IMR-90 (cell line): Measurements from ENCODE around the gene C3orf52. TPM values are rescaled to one million over a fixed set of nuclear protein-coding genes. Genes with fewer than 3 reads are reported as not detected.

Experiments used
- ATAC-seq: fragments of 200-7000 bp; cut with Tn5 transposase; 2 replicates; pipeline ENCODE4 v1.9.1; 2020; ENCODE audit warnings: low read depth, mild to moderate bottlenecking, moderate library complexity
- BruUV-seq: library from RNA; stranded (reverse); fragments of 400-500 nt; replicated peaks from 2 replicates; lab custom pipeline; 2021; lab: Mats Ljungman, UMichigan
- CTCF ChIA-PET: fragments of 300-600 bp; formaldehyde crosslinking; extraction: SDS; loops from one replicate; lab custom pipeline; 2021; ENCODE audit warnings: antibody characterized with exemption; lab: Yijun Ruan, JAX
- POLR2A ChIA-PET: fragments of 300-600 bp; sonication (Branson Sonifier 250); formaldehyde crosslinking; loops from one replicate; lab custom pipeline; 2022; ENCODE audit warnings: antibody characterized with exemption; ENCODE audit not compliant: unreplicated experiment; lab: Charles Lee
- DNase-seq: peaks from one replicate; pipeline ENCODE4 v3.0.0; 2013
- H2AFZ ChIP-seq: replicated peaks from 2 replicates; pipeline ENCODE3; 2013; ENCODE audit warnings: low read length, mild to moderate bottlenecking; ENCODE audit not compliant: poor library complexity
- H2AK5ac ChIP-seq: 2 replicates; pipeline ENCODE4 v1.6.1; 2013; ENCODE audit warnings: low read depth, low read length, inconsistent platforms
- H2AK9ac ChIP-seq: replicated peaks from 2 replicates; pipeline ENCODE3; 2013; ENCODE audit warnings: mild to moderate bottlenecking, low read depth, low read length, moderate library complexity; ENCODE audit not compliant: poor library complexity
- H2BK120ac ChIP-seq: 2 replicates; pipeline ENCODE4 v1.6.1; 2013; ENCODE audit warnings: low read depth, low read length, inconsistent platforms
- H2BK15ac ChIP-seq: 3 replicates; pipeline ENCODE4 v1.6.1; 2013; ENCODE audit warnings: low read depth, low read length, inconsistent platforms
- H2BK20ac ChIP-seq: 2 replicates; pipeline ENCODE4 v1.6.1; 2013; ENCODE audit warnings: low read depth, mild to moderate bottlenecking, inconsistent platforms, low read length, moderate library complexity
- H2BK5ac ChIP-seq: 2 replicates; pipeline ENCODE4 v1.6.1; 2013; ENCODE audit warnings: mild to moderate bottlenecking, low read depth, low read length, inconsistent platforms; ENCODE audit not compliant: poor library complexity, severe bottlenecking
- H3K14ac ChIP-seq: replicated peaks from 2 replicates; pipeline ENCODE4 v1.6.1; 2013; ENCODE audit warnings: low read depth, low read length, inconsistent platforms
- H3K18ac ChIP-seq: 2 replicates; pipeline ENCODE4 v1.6.1; 2013; ENCODE audit warnings: low read depth, low read length, control low read depth
- H3K23ac ChIP-seq: 2 replicates; pipeline ENCODE4 v1.6.1; 2013; ENCODE audit warnings: low read depth, low read length, inconsistent platforms
- H3K27ac ChIP-seq: 2 replicates; pipeline ENCODE4 v1.5.1; 2013; ENCODE audit warnings: mild to moderate bottlenecking, control low read depth, low read length; ENCODE audit not compliant: insufficient read depth
- H3K27me3 ChIP-seq: 2 replicates; pipeline ENCODE4 v1.6.1; 2013; ENCODE audit warnings: low read length; ENCODE audit not compliant: control insufficient read depth, insufficient read depth
- H3K36me3 ChIP-seq: 2 replicates; pipeline ENCODE4 v1.6.1; 2013; ENCODE audit warnings: low read length, mixed read lengths; ENCODE audit not compliant: control insufficient read depth, insufficient read depth
- H3K4ac ChIP-seq: 2 replicates; pipeline ENCODE4 v1.6.1; 2013; ENCODE audit warnings: low read depth, low read length, inconsistent platforms
- H3K4me1 ChIP-seq: 2 replicates; pipeline ENCODE4 v1.6.1; 2013; ENCODE audit warnings: low read length, mixed read lengths; ENCODE audit not compliant: control insufficient read depth, insufficient read depth
- H3K4me2 ChIP-seq: 2 replicates; pipeline ENCODE4 v1.6.1; 2013; ENCODE audit warnings: low read depth, mild to moderate bottlenecking, control low read depth, low read length, moderate library complexity
- H3K4me3 ChIP-seq: 2 replicates; pipeline ENCODE4 v1.5.1; 2013; ENCODE audit warnings: low read depth, mild to moderate bottlenecking, control low read depth, low read length, moderate library complexity; ENCODE audit not compliant: insufficient read depth
- H3K56ac ChIP-seq: 2 replicates; pipeline ENCODE4 v1.6.1; 2013; ENCODE audit warnings: low read length, inconsistent platforms; ENCODE audit not compliant: insufficient read depth; ENCODE audit errors: extremely low read depth
- H3K79me1 ChIP-seq, 2 experiments: 2 replicates each; pipeline ENCODE4 v1.6.1; 2013; ENCODE audit warnings: low read length in 2 of 2, inconsistent platforms in 1 of 2, low read depth in 1 of 2
- H3K9ac ChIP-seq: 2 replicates; pipeline ENCODE4 v1.6.1; 2013; ENCODE audit warnings: low read depth, low read length, control low read depth
- H3K9me1 ChIP-seq: 2 replicates; pipeline ENCODE4 v1.6.1; 2013; ENCODE audit warnings: low read length, inconsistent platforms; ENCODE audit not compliant: insufficient read depth
- H3K9me3 ChIP-seq: 2 replicates; pipeline ENCODE4 v1.6.1; 2013; ENCODE audit warnings: low read length; ENCODE audit not compliant: control insufficient read depth, insufficient read depth
- H4K20me1 ChIP-seq: 2 replicates; pipeline ENCODE4 v1.6.1; 2013; ENCODE audit warnings: low read length, inconsistent platforms; ENCODE audit not compliant: insufficient read depth
- H4K5ac ChIP-seq: 2 replicates; pipeline ENCODE4 v1.6.1; 2013; ENCODE audit warnings: mild to moderate bottlenecking, low read depth, low read length, control low read depth
- H4K8ac ChIP-seq, 2 experiments: 2 replicates each; pipeline ENCODE4 v1.6.1; 2013; ENCODE audit warnings: low read depth in 2 of 2, low read length in 2 of 2, control low read depth in 1 of 2, inconsistent platforms in 1 of 2
- H4K91ac ChIP-seq: 2 replicates; pipeline ENCODE4 v1.6.1; 2013; ENCODE audit warnings: low read depth, low read length, inconsistent platforms; ENCODE audit not compliant: insufficient read depth
- BHLHE40 ChIP-seq: fragments of 150-350 bp; IDR thresholded peaks from 2 replicates; pipeline ENCODE4 v1.6.1; 2016; ENCODE audit warnings: mild to moderate bottlenecking, low read depth, low read length
- CHD1 ChIP-seq: IDR thresholded peaks from 2 replicates; pipeline ENCODE4 v1.6.1; 2012; ENCODE audit warnings: low read depth, low read length, improper control_type of control experiment
- CTCF ChIP-seq: conservative IDR thresholded peaks from 2 replicates; pipeline ENCODE4 v1.5.1; 2012; ENCODE audit warnings: mild to moderate bottlenecking, low read depth, low read length, improper control_type of control experiment
- ELK1 ChIP-seq: fragments of 150-350 bp; IDR thresholded peaks from 2 replicates; pipeline ENCODE4 v1.6.1; 2016; ENCODE audit warnings: low read depth, mild to moderate bottlenecking, low read length, moderate library complexity, borderline replicate concordance
- FOS ChIP-seq: fragments of 150-350 bp; IDR thresholded peaks from 2 replicates; pipeline ENCODE4 v1.6.1; 2016; ENCODE audit warnings: low read depth, low read length
- MAFK ChIP-seq: IDR thresholded peaks from 2 replicates; pipeline ENCODE4 v1.6.1; 2012; ENCODE audit warnings: low read depth, low read length, improper control_type of control experiment
- MAZ ChIP-seq: IDR thresholded peaks from 2 replicates; pipeline ENCODE4 v1.6.1; 2012; ENCODE audit warnings: low read depth, mild to moderate bottlenecking, low read length, improper control_type of control experiment, moderate library complexity, borderline replicate concordance
- MXI1 ChIP-seq: IDR thresholded peaks from 2 replicates; pipeline ENCODE4 v1.6.1; 2012; ENCODE audit warnings: low read depth, mild to moderate bottlenecking, low read length, moderate library complexity, borderline replicate concordance
- POLR2A ChIP-seq: IDR thresholded peaks from 2 replicates; pipeline ENCODE4 v1.6.1; 2012; ENCODE audit warnings: mild to moderate bottlenecking, low read depth, low read length
- RCOR1 ChIP-seq: IDR thresholded peaks from 2 replicates; pipeline ENCODE4 v1.6.1; 2012; ENCODE audit warnings: mild to moderate bottlenecking, low read length, improper control_type of control experiment; ENCODE audit not compliant: insufficient replicate concordance
- RFX5 ChIP-seq: IDR thresholded peaks from 2 replicates; pipeline ENCODE4 v1.8.0; 2012; ENCODE audit warnings: low read depth, mild to moderate bottlenecking, low read length, moderate library complexity
- SMC3 ChIP-seq: fragments of 150-350 bp; IDR thresholded peaks from 2 replicates; pipeline ENCODE4 v1.6.1; 2016; ENCODE audit warnings: low read depth, mild to moderate bottlenecking, antibody characterized with exemption, low read length, moderate library complexity
- USF2 ChIP-seq: fragments of 150-350 bp; IDR thresholded peaks from 2 replicates; pipeline ENCODE4 v1.6.1; 2017; ENCODE audit warnings: mild to moderate bottlenecking, antibody characterized with exemption, low read length, low read depth
- WGBS, 2 experiments: methylation state at CpG; one replicate each; pipeline versions ENCODE4 v1.1.5 to v1.1.7; 2013; ENCODE audit warnings: missing lambda C conversion rate in 2 of 2; ENCODE audit not compliant: insufficient read length in 1 of 2; ENCODE audit errors: extremely low coverage in 2 of 2; 5-methylcytosine and 5-hydroxymethylcytosine counted together
- dilution Hi-C: fragments of 300-500 bp; cut with HindIII; formaldehyde crosslinking; loops from one replicate; pipeline ENCODE4 v1.14.3; 2018; ENCODE audit warnings: low sequenced_read_pairs; ENCODE audit not compliant: unreplicated experiment
- in situ Hi-C: fragments of 300-500 bp; cut with MboI; formaldehyde crosslinking; loops from 3 replicates; pipeline ENCODE4 v1.14.3; 2019; ENCODE audit warnings: low sequenced_read_pairs, inconsistent platforms, mixed read lengths
- intact Hi-C: fragments of 100-400 bp; cut with micrococcal nuclease; formaldehyde crosslinking; loops from 2 replicates; pipeline ENCODE4 v1.10.0; 2022
- polyA plus RNA-seq, 3 experiments: library from polyadenylated mRNA; depleted of rRNA; stranded (reverse); fragments of >200 nt; gene quantifications; 2 replicates each; pipeline ENCODE4 v1.2.3, GENCODE V29; 2012; ENCODE audit warnings: low replicate concordance in 1 of 3
- total RNA-seq: library from RNA; depleted of rRNA; stranded (reverse); fragments of >200 nt; gene quantifications from 2 replicates; pipeline ENCODE4 v1.2.3, GENCODE V29; 2012

The C3orf52 gene
- total and polyA plus RNA-seq, 2 of the 4 experiments (the other 2 are of a cell fraction), result 7.5 to 12.5 TPM

- Histone ChIP-seq H3K4me1 (peaks cover 4% of the 10 kb centered on the region; the same call in 1 of the 2 replicates), H3K36me3 (no peaks in the 10 kb centered on the region; the same call in 1 of the 2 replicates), H4K91ac (no peak overlapping the region), H2BK15ac (no peak overlapping the region), H2AK9ac (no peak overlapping the region), H3K79me1 (no peaks in the 10 kb centered on the region), H3K9me1 (peaks cover 3% of the 10 kb centered on the region; the same call in 1 of the 2 replicates), H3K9ac (no peak overlapping the region), H3K4ac (no peak overlapping the region), H3K14ac (no peak overlapping the region), H4K8ac (no peak overlapping the region), H3K56ac (no peak overlapping the region), H3K27me3 (no peaks in the 10 kb centered on the region), H3K9me3 (no peaks in the 10 kb centered on the region), H2BK5ac (no peak overlapping the region), H2AFZ (no peak overlapping the region), H2AK5ac (no peak overlapping the region), H3K23ac (no peak overlapping the region), H3K18ac (no peak overlapping the region), H4K5ac (no peak overlapping the region), H3K4me2 (no peak overlapping the region), H3K4me3 (no peak overlapping the region), H2BK120ac (no peak overlapping the region), H3K27ac (no peak overlapping the region), H4K20me1 (no peaks in the 10 kb centered on the region), H2BK20ac (no peak overlapping the region)
- WGBS, 2 experiments, result 100% methylated on average over 1 of the region's 3 CpGs; no CpG with 5 or more reads in 1 of the 2 experiments
- intact Hi-C loops, result no loop called here
- TF ChIP-seq MXI1 (no peak), USF2 (no peak), MAZ (no peak), RCOR1 (no peak), FOS (no peak), CTCF (no peak), BHLHE40 (no peak), CHD1 (no peak), POLR2A (no peak), ELK1 (no peak), SMC3 (no peak), MAFK (no peak), RFX5 (no peak)
- CTCF ChIA-PET, result interaction anchor here (2.2 kb wide), 1 partner anchor 19 kb away, joined by 5 read pairs; no protein-coding TSS in a partner anchor
- POLR2A ChIA-PET, result no interaction called here
- no peak for DNase-seq
- ATAC-seq, result no peak
- BruUV-seq, result no TSS peak
- in situ Hi-C loops, result loop anchor here (25.0 kb wide), 1 partner anchor 382 kb away; no protein-coding TSS in a partner anchor
- dilution Hi-C loops, result no loop called here
These were observed 44.4 kb downstream of the C3orf52 start for GRCh38 chr3:112130638-112130993.
